GM18519 (cell line): ENCODE measurements around the gene CDK14.

Source experiments
- ATAC-seq: cut with Tn5 transposase; IDR thresholded peaks from one replicate; pipeline ENCODE4 v1.9.1; 2021; ENCODE audit warnings: mild to moderate bottlenecking, moderate library complexity; ENCODE audit not compliant: unreplicated experiment, low FRiP score

Gene CDK14

GRCh38 chr7:91031757-91032156 lies 435.6 kb downstream of the CDK14 start:
- no peak for ATAC-seq

DNA sequence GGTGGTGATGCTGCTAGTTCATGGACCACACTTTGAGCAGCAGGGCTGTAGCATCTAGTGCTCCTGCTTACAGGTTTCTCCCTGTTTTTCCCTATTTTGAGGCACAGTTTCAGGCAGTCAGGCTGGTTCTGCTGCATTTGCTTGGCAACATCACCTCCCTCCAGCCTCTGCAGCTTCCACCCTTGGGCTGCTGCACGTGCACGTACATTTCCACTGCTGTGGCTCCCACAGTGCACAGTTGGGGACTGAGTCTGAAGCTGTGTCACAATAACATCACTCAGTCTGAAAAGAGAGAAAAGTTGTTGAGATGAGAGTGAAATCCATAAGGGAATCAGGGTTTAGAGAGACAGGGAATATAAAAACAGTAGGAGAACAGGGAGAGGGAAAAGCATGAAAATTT lies 437.5 kb downstream of the CDK14 start:
- ATAC-seq, result no peak

DNA sequence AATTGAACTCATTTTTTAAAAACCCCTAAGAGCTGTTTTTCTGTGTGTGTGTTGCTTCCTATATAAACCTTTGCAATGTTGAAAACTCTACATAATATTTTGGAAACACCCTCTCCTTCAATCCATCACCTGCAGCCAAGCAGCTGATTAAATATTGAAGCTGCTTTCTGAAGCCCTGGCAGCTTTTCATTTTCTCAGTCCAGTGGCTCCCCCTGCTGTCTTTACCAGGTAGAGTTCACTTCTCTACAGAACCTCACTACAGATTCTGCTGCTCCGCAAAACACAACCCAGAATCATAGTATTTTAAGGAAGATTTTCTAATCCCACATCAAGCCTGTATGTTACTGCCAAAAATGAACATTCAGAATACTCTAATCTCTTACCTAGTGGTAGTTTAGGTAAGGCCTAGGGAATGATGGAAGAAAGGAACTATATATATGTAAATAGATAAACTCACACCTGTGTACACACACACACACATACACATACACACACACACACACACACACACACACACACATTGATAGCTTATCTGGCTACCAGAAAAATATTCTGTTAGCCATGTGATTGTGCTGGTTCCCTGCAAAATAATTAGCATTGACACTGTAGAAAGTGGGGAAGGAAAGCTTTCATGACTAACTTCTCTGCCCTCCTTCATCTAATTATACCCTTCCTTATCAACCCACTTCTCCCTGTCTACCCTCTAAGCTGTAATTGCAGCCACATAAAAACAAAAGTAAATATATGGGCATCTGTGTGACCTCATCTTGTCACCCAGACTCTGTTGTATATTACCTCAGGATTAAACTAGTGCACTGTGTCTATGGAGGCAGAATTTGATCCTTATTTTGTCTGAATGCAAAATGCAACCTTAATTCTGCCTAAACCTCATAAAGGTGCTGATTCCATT lies 438.6 kb downstream of the CDK14 start:
- no peak for ATAC-seq

DNA sequence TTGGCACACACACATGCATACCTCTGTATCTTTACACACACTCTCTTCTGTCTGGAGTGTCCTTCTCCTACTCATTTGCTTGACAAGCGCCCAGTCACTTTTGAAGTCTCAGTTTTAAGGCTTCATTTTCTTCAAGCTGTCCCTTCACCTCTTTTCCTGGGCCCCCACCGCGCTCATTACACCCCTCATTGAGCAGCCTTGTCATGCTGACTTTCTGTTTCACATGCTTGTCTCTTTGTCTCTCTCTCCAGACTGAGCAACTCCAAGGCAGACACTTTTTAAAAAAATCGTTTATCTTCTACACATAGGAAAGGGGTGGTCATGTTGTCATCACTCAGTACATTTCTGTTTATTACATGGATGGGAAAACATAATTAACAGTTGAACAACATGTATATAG lies 442.9 kb downstream of the CDK14 start:
- peak; percentile 58 for ATAC-seq

GRCh38 chr7:91041141-91041540 lies 445.0 kb downstream of the CDK14 start:
- no peak for ATAC-seq

GRCh38 chr7:91041901-91042484 lies 445.9 kb downstream of the CDK14 start:
- ATAC-seq, result no peak

DNA sequence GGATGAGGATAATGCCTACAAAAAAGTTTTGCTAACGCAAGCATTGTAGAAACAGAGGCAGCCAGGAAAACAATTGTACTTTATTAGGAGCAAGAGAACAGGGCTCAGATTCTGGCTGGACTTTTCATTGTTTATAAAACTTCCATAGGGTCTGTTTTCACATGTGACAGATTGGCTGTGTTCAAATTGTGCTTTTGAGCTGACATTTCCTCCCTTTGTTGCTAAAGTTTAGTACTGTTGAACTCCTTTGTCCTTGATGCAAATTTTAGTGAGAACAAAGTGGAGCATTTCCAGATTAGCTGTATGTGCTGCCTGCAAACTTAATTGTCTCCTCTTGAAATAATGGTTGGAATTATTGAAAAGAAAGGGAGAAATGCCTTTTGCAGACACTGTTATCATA lies 447.1 kb downstream of the CDK14 start:
- ATAC-seq, result no peak

- ATAC-seq, result no peak
These were observed 448.0 kb downstream of the CDK14 start for GRCh38 chr7:91043924-91044645.

- no peak for ATAC-seq
These were observed 449.5 kb downstream of the CDK14 start for GRCh38 chr7:91045606-91046005.

GRCh38 chr7:91046322-91047089 lies 450.4 kb downstream of the CDK14 start:
- no peak for ATAC-seq

- ATAC-seq, result no peak
These were observed 451.5 kb downstream of the CDK14 start for GRCh38 chr7:91047636-91048035.

GRCh38 chr7:91050677-91051076 lies 454.6 kb downstream of the CDK14 start:
- ATAC-seq, result peak; percentile 59

DNA sequence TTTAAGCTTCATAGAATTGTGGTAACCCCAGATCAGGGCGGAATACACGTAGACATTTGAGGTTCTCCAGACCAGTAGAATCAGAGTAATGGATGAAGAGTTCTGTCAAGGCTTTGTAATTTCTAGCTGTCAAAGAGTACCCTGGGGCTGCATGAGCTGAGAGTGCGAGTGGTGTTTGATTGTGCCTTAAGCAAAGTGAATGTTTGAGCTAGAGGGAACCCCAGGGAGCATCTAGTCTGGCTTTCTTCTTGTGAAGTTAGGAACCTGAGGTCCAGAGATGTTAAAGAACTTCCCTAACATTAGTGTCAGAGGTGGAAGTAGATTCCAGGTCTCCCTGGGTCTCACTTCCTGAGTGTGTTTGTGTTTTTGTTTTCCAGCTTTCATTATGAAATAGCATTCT lies 455.8 kb downstream of the CDK14 start:
- ATAC-seq, result no peak

- ATAC-seq, result no peak
These were observed 458.3 kb downstream of the CDK14 start for GRCh38 chr7:91054374-91054773.

DNA sequence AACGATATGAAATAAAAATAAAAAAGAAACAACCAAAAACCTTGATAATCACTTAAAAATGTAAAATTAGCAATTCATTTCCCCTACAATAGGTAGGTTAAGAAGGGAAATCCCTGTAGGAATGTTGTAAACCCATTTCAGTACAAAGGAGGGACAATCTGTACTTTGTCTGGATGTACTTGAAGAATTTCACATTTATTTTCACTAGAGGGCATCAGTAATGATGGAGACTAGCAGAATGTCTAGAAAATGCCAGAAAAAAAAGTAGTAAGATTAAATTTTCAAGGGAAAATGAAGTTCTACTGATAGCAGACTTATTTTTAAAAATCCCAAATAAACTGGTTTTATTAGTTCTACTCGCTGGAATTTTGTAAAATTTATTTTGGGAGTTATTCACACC lies 459.1 kb downstream of the CDK14 start:
- no peak for ATAC-seq

DNA sequence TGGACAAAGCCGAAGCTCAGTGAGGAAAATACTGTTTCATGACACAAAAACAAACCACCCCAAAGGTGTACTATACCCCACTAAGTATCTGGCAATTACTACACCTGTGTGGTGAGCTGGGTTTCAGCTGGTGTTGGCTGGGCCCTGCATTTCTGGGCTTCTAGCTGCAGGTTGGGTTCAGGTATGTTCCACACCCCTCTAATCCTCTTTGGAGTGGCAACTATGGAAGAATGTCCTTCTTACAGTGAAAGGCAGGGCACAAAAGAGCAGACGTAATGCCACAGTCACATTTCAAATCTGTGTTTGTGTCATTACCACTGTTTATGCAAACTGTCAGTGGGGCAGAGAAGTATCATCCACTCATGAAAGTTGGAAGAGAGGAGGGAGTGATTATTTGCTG lies 466.6 kb downstream of the CDK14 start:
- ATAC-seq, result no peak

DNA sequence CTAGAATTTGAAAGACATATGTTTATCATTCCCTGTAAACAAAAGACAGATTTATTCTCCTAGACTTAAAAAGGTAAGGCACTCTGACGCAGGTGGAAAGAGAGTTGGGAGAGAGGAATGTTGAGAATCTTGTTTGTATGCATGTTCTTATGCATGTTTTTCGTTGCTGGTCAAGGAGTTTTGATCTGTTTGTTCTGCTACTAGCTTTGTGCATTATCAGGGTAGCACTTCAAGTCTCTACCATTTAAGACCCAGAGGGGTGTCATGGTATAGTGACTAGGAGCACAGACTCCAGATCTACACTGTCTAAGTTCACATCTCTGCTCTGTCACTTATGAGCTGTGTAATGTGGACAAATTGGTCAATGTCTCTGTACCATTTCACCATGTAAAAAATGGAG lies 467.9 kb downstream of the CDK14 start:
- no peak for ATAC-seq

DNA sequence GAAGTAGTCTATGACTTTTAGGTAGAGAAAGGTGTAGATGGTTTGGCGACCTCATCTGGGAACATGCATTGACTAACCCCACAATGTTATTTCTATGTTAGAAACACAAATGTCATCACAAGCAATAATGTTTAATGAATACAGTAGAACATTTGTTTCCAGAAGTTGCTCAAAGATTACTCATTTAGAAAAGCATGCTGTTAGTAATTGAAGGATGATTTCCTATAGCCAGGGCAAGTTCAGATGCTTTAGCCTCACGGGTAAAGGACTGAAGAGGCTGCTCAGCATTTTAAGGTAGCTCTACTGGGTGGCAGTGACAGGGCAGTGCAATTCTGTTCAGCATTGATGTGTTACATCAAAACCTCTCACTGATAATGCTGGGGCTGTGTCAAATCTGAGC lies 468.8 kb downstream of the CDK14 start:
- ATAC-seq, result no peak

DNA sequence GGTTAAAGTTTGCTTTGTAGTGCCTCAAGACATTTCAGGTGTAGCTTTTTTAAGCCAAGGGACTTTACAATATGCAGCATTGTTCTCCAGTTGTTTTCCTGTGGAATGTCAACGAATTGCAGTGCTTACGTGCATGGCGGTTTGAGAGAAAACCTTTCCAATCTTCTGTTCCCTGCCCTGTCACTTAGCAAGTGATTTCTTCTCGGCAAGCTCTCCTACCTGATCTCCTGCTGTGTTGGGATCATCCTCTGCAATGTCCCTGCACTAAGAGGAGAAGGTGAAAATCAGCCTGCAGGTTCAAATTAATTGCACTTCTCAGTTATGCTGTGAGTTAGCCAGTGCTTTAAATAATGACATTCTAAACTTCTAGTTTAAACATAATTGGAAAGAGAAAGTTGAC lies 470.5 kb downstream of the CDK14 start:
- no peak for ATAC-seq

DNA sequence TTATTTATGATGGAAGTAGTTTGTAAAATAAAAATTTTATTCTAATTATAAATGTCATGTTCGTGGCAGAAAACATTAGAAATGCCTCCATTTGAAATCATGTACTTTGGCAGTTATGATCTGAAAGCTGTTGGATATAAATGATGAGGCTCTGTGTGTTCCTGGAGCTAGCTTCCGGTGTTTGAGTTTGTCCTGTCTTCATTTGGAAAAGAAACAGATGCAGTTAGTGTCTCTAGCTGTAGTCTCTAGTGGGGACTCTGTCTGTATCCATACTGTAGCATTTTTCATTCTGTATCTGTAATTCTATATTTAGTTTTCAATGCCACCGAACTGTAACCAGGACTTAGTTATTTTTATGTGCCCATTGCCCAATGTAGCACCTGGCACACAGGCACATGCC lies 471.1 kb downstream of the CDK14 start:
- ATAC-seq, result no peak
